GM12891 (cell line): ENCODE results near the gene GNRHR.

Experiments
- POLR2A ChIP-seq: IDR thresholded peaks from 2 replicates; pipeline ENCODE4 v1.6.1; 2011; ENCODE audit warnings: low read depth, low read length, control low read depth
- POLR2AphosphoS5 ChIP-seq: IDR thresholded peaks from 2 replicates; pipeline ENCODE4 v1.6.1; 2011; ENCODE audit warnings: low read depth, low read length, control low read depth
- SPI1 ChIP-seq: IDR thresholded peaks from 2 replicates; pipeline ENCODE4 v1.6.1; 2011; ENCODE audit warnings: low read depth, low read length, control low read depth
- TAF1 ChIP-seq: IDR thresholded peaks from 2 replicates; pipeline ENCODE4 v1.6.1; 2011; ENCODE audit warnings: low read depth, low read length, control low read depth

GRCh38 chr4:67712000-67712625 is 42.1 kb downstream of the GNRHR start:
- TF ChIP-seq POLR2A (no peak), POLR2AphosphoS5 (no peak), SPI1 (no peak), TAF1 (no peak)
